Cardiac fibroblast (primary cell): ENCODE results near the gene LTB4R.

ENCODE experiments used
- DNase-seq, 2 donors: peaks; one replicate each; pipeline versions ENCODE4 v3.0.0 to v3.0.0-alpha.2; 2010; ENCODE audit warnings: low read depth in 2 of 2
- H3K4me3 ChIP-seq, 2 donors: replicated peaks in 1 of 2; 1 replicate in 1 of 2; 2 replicates in 1 of 2; pipeline ENCODE4 v1.5.1; 2011; ENCODE audit warnings: low read depth in 2 of 2, low read length in 2 of 2, mild to moderate bottlenecking in 2 of 2, moderate library complexity in 1 of 2
- CTCF ChIP-seq: IDR thresholded peaks from one replicate; pipeline ENCODE4 v1.5.1; 2011; ENCODE audit warnings: low read depth, mild to moderate bottlenecking, low read length, inconsistent platforms

Gene LTB4R

GRCh38 chr14:24299255-24300191, 11.8 kb upstream of the LTB4R start, which contains the start of the genes DHRS1 and NOP9:
Gene DHRS1, minus strand, starts transcription at chr14:24299780. Its CDS starts 674 bp downstream, at chr14:24299106.
Gene NOP9, plus strand, starts transcription at chr14:24299850. Its CDS starts 105 bp downstream, at chr14:24299955.
- DNase-seq = peak; percentile 87 to 91
- H3K4me3 ChIP-seq = peak within 1 kb of the TSS; percentile 63 to 100
- TF ChIP-seq CTCF = no peak

DNA sequence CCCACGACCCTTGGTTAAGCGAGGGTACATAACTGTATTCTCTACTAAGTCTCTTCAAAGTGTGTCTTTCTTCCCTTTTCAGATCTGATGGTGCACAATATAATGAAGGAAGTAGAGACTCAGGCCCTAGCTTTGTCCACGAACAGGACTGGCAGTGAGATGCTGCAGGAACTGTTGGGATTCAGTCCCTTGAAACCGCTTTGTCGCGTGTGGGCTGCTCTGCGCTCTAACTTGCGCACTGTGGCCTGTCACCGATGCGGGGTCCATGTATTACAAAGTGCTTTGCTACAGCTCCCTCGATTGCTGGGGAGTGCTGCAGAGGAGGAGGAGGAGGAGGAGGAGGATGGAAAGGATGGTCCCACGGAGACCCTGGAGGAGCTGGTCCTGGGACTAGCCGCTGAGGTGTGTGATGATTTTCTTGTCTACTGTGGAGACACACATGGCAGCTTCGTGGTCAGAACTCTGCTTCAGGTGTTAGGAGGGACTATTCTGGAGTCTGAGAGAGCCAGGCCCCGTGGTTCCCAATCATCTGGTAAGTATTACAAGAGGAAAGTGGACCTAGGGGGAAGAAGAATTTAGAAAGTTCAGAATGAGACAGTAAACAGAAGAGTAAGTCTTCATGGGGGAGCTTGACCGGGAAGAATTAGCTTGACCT, 10.8 kb upstream of the LTB4R start:
- no peak for DNase-seq
- TF ChIP-seq CTCF = no peak
- H3K4me3 ChIP-seq = peak overlapping the region; percentile 63 to 100

GRCh38 chr14:24304019-24304387, 7.3 kb upstream of the LTB4R start:
- TF ChIP-seq CTCF = no peak
- no peak overlapping the region for H3K4me3 ChIP-seq
- DNase-seq = no peak

GRCh38 chr14:24307156-24307574, 4.1 kb upstream of the LTB4R start:
- no peak overlapping the region for H3K4me3 ChIP-seq
- DNase-seq = no peak
- no peak for TF ChIP-seq CTCF

GRCh38 chr14:24307575-24308341, 3.5 kb upstream of the LTB4R start, which contains the start of gene CIDEB:
Gene CIDEB, minus strand, starts transcription at chr14:24307977. Its CDS starts 119 bp downstream, at chr14:24307858.
- H3K4me3 ChIP-seq = no peak within 1 kb of the TSS
- TF ChIP-seq CTCF = peak; percentile 98
- DNase-seq = peak; percentile 67 to 68

GRCh38 chr14:24308342-24309124, 2.8 kb upstream of the LTB4R start:
- H3K4me3 ChIP-seq = no peak overlapping the region
- TF ChIP-seq CTCF = no peak
- DNase-seq = no peak
